Upper lobe of left lung (tissue), 4 donors: Measurements from ENCODE around the gene CFAP69.

ENCODE experiments used
- POLR2A ChIP-seq, 4 donors: fragments of 450-650 bp; IDR thresholded peaks; one replicate each; pipeline ENCODE4 v1.5.1; 2016 to 2017; ENCODE audit warnings: antibody characterized with exemption in 4 of 4, mild to moderate bottlenecking in 2 of 4
- POLR2AphosphoS5 ChIP-seq, 2 donors: sonication (generic); formaldehyde crosslinking; IDR thresholded peaks; one replicate each; pipeline ENCODE4 v1.5.1; 2017; ENCODE audit warnings: antibody characterized with exemption in 2 of 2

- TF ChIP-seq POLR2AphosphoS5 (IDR thresholded peaks at IDR 0.05): no peak
- TF ChIP-seq POLR2A (IDR thresholded peaks at IDR 0.05): no peak
Measured at GRCh38 chr7:90227259-90227658, 17.7 kb upstream of the CFAP69 start.
